HG02759 (cell line): Measurements from ENCODE around the gene PLEKHA5.
"Not testable (repeated sequence)": the region's sequence is repeated elsewhere in the genome, so short reads cannot be mapped to it uniquely, and the experiment has no call there.

ENCODE experiments used
- ATAC-seq: cut with Tn5 transposase; IDR thresholded peaks from one replicate; pipeline ENCODE4 v1.9.1; 2021; ENCODE audit warnings: mild to moderate bottlenecking, moderate library complexity; ENCODE audit not compliant: unreplicated experiment

Gene PLEKHA5

DNA sequence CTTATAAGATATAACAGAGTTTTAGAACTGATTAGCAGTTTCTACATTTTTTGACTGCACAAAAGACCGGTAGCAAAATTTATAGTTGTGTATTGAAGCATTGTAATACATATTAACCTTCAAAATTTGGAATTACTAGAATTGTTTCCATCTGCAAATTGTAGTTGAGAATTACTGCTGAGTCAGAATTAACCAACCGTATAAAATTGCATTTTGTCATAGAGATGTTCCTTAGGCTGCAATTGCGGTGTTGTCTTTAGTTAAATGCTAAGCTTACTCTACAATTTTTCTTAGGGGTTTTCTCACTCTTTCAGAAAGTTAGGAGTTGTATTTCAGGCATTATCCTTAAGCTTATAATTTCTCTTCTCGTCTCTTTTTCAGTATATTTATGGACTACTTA, 132.2 kb downstream of the PLEKHA5 start:
- ATAC-seq: no peak

GRCh38 chr12:19263672-19264071, 134.1 kb downstream of the PLEKHA5 start:
- no peak for ATAC-seq

- ATAC-seq: no peak
These were observed 144.2 kb downstream of the PLEKHA5 start for GRCh38 chr12:19273482-19274330.

- ATAC-seq: no peak
These were observed 147.2 kb downstream of the PLEKHA5 start for GRCh38 chr12:19276767-19277166.

- no peak for ATAC-seq
These were observed 148.2 kb downstream of the PLEKHA5 start for GRCh38 chr12:19277711-19278110.

- ATAC-seq: no peak
These were observed 148.9 kb downstream of the PLEKHA5 start for GRCh38 chr12:19278407-19278806.

- no peak for ATAC-seq
These were observed 152.7 kb downstream of the PLEKHA5 start for GRCh38 chr12:19282133-19282699.

DNA sequence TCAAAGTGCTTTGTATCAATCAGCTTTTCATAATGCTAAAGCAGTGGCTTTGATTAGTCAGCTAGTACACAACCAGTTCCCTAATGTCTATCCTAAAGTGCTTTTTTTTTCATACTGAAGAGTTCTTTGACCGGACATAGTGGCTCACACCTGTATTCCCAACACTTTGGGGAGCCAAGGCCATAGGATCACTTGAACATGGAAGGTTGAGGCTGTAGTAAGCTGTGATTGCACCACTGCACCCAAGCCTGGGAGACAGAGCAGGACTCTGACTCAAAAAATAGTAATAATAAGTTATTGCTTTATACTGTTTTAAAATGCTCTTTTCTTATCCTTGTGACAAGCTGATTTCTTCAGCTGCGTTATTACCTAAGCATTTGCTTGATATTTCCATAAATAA, 155.1 kb downstream of the PLEKHA5 start:
- ATAC-seq: no peak

DNA sequence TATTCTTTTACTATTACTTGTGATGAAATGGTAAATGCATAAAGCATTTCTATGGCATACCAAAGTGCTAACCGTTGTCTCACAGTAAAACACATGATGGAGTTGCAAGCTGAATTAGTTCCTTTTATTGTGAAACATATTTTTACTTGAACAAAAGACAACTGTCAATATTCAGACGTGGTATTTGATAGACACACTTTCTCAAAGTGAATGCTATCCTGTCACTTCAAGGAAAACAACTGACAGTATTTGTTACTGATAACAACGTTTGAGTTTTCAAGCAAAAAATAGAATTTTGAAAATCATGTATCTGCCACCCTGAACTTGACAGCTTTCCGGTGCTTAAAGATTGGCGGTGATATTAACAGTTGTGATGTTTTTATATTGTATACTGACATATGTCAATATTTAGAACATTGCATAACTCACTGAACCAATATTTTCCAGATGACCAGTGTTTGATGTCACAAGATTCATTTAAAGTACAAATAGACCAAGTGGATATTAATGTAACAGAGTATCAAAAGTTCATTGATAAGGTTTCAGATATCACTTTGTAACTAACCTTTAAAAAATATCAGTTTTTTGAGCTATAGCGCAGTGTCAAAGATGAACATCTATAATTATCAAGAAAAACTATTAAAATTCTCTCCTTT, 156.4 kb downstream of the PLEKHA5 start:
- no peak for ATAC-seq

- no peak for ATAC-seq
These were observed 157.8 kb downstream of the PLEKHA5 start for GRCh38 chr12:19287302-19287701.

DNA sequence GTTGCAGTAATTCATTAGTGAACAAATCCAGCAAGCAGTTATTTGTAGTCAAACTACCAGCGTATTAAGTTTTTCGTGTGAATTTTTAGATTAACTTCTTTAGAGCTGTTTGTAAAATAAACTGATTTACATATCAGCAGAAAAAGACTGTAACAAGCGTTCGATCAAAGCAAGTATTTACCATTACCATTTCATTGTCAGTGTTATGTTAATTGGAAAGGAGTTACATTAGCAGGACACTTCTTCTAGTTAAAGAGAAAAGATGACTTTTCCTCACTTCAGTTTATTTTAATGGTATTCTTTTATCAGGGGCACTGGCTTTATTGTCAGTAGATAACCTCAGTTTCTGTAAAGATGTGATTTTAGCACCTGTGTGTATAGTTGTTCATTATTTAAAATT, 158.6 kb downstream of the PLEKHA5 start:
- no peak for ATAC-seq

DNA sequence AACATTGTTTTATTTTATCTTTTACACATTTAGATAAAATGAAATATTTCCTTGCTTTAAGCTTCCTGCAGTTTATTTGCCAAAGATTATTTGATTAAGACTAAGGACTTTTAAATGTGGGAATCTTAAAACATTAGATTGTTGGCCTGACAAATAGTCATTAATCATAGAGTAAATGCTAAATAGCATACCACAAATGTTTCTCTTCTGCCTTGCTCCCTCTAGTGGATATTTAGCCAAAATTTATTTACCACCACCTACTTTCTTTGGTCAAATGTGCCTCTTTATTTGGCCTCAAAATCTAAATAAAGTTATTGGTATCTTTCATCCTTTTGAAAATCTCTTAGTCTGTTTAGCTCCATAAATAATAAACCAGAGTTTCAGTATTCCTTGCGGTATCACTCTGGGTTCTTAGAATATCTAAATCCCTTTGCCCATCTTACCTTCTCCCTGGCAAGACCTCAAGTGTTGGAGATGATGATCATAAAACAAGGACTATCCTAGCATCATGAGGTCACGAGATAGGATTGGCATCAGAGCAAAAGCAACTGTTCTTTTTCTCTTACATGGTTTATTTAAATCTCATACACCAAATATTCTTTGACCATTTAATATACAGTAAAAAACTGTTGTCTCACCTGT, 159.2 kb downstream of the PLEKHA5 start:
- no peak for ATAC-seq

- no peak for ATAC-seq
These were observed 169.5 kb downstream of the PLEKHA5 start for GRCh38 chr12:19298836-19299605.

DNA sequence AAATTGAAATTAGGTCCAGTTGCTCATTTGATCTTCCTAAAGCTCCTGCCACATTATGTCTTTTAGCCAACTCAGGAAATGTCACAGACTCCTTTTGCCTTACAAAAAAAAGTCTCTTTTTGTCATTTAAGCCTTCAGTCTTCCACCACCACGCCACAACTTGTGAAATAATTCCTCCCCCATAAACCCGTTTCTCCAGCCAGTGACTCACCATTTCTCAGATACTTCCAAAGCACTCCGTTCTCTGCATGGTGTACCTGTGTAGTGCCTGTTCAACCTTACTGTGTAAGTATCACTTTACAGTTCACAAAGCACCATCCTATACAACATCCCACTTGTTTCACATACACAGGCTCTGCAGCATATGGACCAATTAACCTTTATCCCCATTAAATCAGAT, 170.2 kb downstream of the PLEKHA5 start:
- ATAC-seq: no peak

DNA sequence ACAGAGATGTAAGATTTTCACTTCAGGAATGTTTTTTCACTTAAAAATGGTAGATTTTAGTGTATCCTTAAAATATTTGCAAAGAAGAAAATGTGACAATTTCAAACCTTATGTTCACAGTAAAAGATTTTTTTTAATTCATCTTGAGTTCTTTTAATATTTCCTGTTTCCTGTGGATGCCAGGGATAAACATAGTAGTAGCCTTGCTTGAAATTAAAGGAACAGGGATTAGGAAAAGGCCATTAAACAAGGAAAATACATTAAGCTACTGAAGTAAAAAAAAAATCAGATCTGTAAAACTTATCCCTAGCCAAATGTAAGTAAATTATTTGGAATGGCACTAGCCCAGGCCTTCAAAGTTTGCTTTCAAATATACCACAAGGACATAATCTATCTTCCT, 171.7 kb downstream of the PLEKHA5 start:
- no peak for ATAC-seq

DNA sequence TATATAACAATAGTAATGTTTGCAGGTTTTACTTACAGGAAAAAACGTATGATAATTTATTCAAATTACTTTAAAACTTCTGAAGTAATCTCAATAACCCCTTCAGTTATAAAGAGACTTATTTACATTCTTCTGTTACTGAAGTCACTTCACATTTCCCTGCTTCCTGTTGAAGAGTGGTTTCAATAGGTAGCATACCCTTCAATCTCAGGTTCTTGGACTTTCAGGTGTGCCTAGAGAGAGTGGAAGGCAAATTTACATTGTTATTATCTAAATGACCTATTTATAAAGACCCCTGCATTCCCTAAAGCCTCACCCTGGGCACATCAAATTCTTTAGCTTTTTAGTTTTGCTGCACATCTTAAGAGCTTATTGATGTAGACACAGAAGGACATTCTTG, 172.2 kb downstream of the PLEKHA5 start:
- ATAC-seq: no peak

DNA sequence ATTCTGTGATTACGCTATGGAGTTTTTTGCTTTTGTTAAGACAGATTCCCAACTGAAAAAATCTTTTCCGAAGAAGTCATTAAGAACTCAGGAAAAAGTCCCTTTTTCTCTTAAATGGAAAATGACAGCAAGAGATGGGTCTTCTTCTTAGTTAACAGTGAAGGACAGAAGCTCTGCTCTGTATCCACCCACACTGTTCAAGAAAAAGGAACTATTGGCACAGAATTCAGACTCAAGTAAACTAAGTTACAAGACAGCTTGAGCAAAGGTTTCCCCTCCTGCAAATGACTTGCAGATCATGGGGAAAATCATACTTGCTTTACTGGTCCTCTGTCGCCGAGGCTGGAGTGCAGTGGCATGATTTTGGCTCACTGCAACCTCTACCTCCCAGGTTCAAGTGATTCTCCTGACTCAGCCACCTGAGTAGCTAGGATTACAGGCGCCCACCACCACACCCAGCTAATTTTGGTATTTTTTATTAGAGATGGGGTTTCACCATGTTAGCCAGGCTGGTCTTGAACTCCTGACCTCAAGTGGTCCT, 172.6 kb downstream of the PLEKHA5 start:
- no peak for ATAC-seq

DNA sequence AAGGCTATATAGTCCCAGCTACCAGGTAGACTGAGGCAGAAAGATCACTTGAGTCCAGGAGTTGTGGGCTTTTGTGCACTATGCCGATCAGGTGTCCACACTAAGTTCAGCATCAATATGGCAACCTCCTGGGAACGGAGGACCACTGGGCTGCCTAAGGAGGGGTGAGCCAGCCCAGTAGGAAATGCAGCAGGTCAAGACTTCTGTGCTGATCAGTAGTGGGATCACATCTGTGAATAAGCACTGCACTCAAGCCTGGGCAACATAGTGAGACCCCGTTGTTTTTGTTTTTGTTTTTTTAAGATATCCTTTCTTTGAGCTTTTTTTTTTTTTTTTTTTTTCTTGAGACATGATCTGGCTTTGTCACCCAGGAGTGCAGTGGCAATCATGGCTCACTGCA, 174.0 kb downstream of the PLEKHA5 start:
- no peak for ATAC-seq

GRCh38 chr12:19304149-19304750, 174.7 kb downstream of the PLEKHA5 start:
- no peak for ATAC-seq

GRCh38 chr12:19305621-19306020, 176.1 kb downstream of the PLEKHA5 start:
- not testable (repeated sequence) for ATAC-seq
